H1 (cell line): ENCODE results near the gene SLC26A11. TPM values are rescaled to one million over a fixed set of nuclear protein-coding genes. Genes with fewer than 3 reads are reported as not detected.

Experiments used
- CTCF ChIA-PET: fragments of 300-600 bp; sonication (Branson Sonifier 250); formaldehyde crosslinking; loops from one replicate; lab custom pipeline; 2021; ENCODE audit not compliant: partially characterized antibody; lab: Charles Lee
- POLR2A ChIA-PET: fragments of 300-600 bp; sonication (Branson Sonifier 250); formaldehyde crosslinking; loops from one replicate; lab custom pipeline; 2021; ENCODE audit warnings: inconsistent platforms; ENCODE audit not compliant: partially characterized antibody; lab: Charles Lee
- DNase-seq, 2 experiments: peaks; one replicate each; pipeline versions ENCODE4 v3.0.0 to v3.0.0-alpha.2; 2010 to 2022; ENCODE audit warnings: low spot score in 2 of 2, low read depth in 1 of 2, mixed read lengths in 1 of 2
- FAIRE-seq: peaks from 2 replicates; lab custom pipeline; 2011; peaks lifted over from hg19 to GRCh38; lab: Jason Lieb, UNC
- H2AFZ ChIP-seq: 2 replicates; pipeline ENCODE4 v1.8.1; 2012; ENCODE audit warnings: low read length, inconsistent platforms
- H2AK5ac ChIP-seq: 2 replicates; pipeline ENCODE4 v1.6.1; 2013; ENCODE audit warnings: low read depth, low read length
- H2BK120ac ChIP-seq: replicated peaks from 2 replicates; pipeline ENCODE3; 2013; ENCODE audit warnings: low read depth, low read length, inconsistent platforms
- H2BK12ac ChIP-seq: 2 replicates; pipeline ENCODE4 v1.6.1; 2013; ENCODE audit warnings: low read depth, low read length
- H2BK15ac ChIP-seq: 2 replicates; pipeline ENCODE4 v1.6.1; 2013; ENCODE audit warnings: low read length
- H2BK20ac ChIP-seq: 2 replicates; pipeline ENCODE4 v1.6.1; 2013; ENCODE audit warnings: low read length
- H2BK5ac ChIP-seq: 2 replicates; pipeline ENCODE4 v1.6.1; 2013; ENCODE audit warnings: low read depth, low read length
- H3K14ac ChIP-seq: 2 replicates; pipeline ENCODE4 v1.6.1; 2013; ENCODE audit warnings: inconsistent platforms; ENCODE audit not compliant: insufficient read length
- H3K18ac ChIP-seq: 2 replicates; pipeline ENCODE4 v1.6.1; 2013; ENCODE audit warnings: low read length; ENCODE audit errors: extremely low read depth
- H3K23ac ChIP-seq: 2 replicates; pipeline ENCODE4 v1.6.1; 2013; ENCODE audit warnings: inconsistent platforms; ENCODE audit not compliant: insufficient read length
- H3K23me2 ChIP-seq: 2 replicates; pipeline ENCODE4 v1.6.1; 2013; ENCODE audit warnings: low read depth, low read length
- H3K27ac ChIP-seq: 2 replicates; pipeline ENCODE4 v1.6.1; 2011; ENCODE audit warnings: low read depth, low read length, inconsistent platforms
- H3K27me3 ChIP-seq, 4 experiments: replicated peaks in 1 of 4; 1 replicate in 1 of 4; 2 replicates in 3 of 4; pipeline versions ENCODE4 v1.6.1 to v1.8.1; 2011 to 2013; ENCODE audit warnings: low read length in 3 of 4, mild to moderate bottlenecking in 3 of 4, inconsistent platforms in 2 of 4, mixed read lengths in 2 of 4, moderate library complexity in 1 of 4; ENCODE audit not compliant: control insufficient read depth in 3 of 4, insufficient read depth in 3 of 4; ENCODE audit errors: extremely low read depth in 1 of 4
- H3K36me3 ChIP-seq, 4 experiments: 2 replicates each; pipeline versions ENCODE4 v1.6.1 to v1.8.1; 2011 to 2013; ENCODE audit warnings: mild to moderate bottlenecking in 4 of 4, low read length in 3 of 4, moderate library complexity in 2 of 4, control low read depth in 1 of 4, inconsistent platforms in 1 of 4; ENCODE audit not compliant: insufficient read depth in 4 of 4, control insufficient read depth in 2 of 4
- H3K4ac ChIP-seq: replicated peaks from 2 replicates; pipeline ENCODE3; 2013; ENCODE audit warnings: low read length, low read depth, mixed read lengths, inconsistent platforms; ENCODE audit not compliant: insufficient read length
- H3K4me1 ChIP-seq, 4 experiments: replicated peaks in 1 of 4; 1 replicate in 1 of 4; 2 replicates in 3 of 4; pipeline versions ENCODE4 v1.6.1 to v1.8.1; 2011 to 2013; ENCODE audit warnings: low read length in 3 of 4, inconsistent platforms in 2 of 4, mixed read lengths in 1 of 4; ENCODE audit not compliant: insufficient read depth in 4 of 4, control insufficient read depth in 3 of 4
- H3K4me2 ChIP-seq, 2 experiments: 2 replicates each; pipeline versions ENCODE4 v1.6.1 to v1.8.1; 2011 to 2013; ENCODE audit warnings: low read depth in 2 of 2, low read length in 2 of 2, control low read depth in 1 of 2, inconsistent platforms in 1 of 2, mild to moderate bottlenecking in 1 of 2; ENCODE audit not compliant: insufficient read depth in 1 of 2
- H3K4me3 ChIP-seq, 4 experiments: fragments of 200-600, 300-600 bp in 1 of 4; sonication (generic), shearing (Covaris generic), sonication (Bioruptor Twin) in 1 of 4; 2 replicates each; pipeline versions ENCODE4 v1.5.1 to v1.8.1; 2011 to 2016; ENCODE audit warnings: low read length in 4 of 4, low read depth in 3 of 4, control low read depth in 2 of 4, inconsistent platforms in 2 of 4, mild to moderate bottlenecking in 2 of 4, mixed read lengths in 1 of 4, moderate library complexity in 1 of 4; ENCODE audit not compliant: insufficient read depth in 2 of 4; ENCODE audit errors: extremely low read depth in 1 of 4
- H3K56ac ChIP-seq: replicated peaks from 2 replicates; pipeline ENCODE3; 2013; ENCODE audit warnings: low read depth, mild to moderate bottlenecking, mixed read lengths, low read length, inconsistent platforms; ENCODE audit not compliant: insufficient read length
- H3K79me1 ChIP-seq: 2 replicates; pipeline ENCODE4 v1.6.1; 2013; ENCODE audit warnings: low read depth, low read length, control low read depth
- H3K79me2 ChIP-seq, 2 experiments: 2 replicates each; pipeline versions ENCODE4 v1.6.1 to v1.8.1; 2012 to 2013; ENCODE audit warnings: low read length in 2 of 2, mild to moderate bottlenecking in 2 of 2, inconsistent platforms in 1 of 2; ENCODE audit not compliant: insufficient read depth in 2 of 2, control insufficient read depth in 1 of 2
- H3K9ac ChIP-seq, 4 experiments: replicated peaks in 1 of 4; 1 replicate in 1 of 4; 2 replicates in 3 of 4; pipeline versions ENCODE4 v1.6.1 to v1.8.1; 2011 to 2013; ENCODE audit warnings: low read depth in 3 of 4, low read length in 3 of 4, control low read depth in 2 of 4, mild to moderate bottlenecking in 2 of 4, moderate library complexity in 2 of 4, inconsistent platforms in 1 of 4; ENCODE audit errors: extremely low read depth in 1 of 4
- H3K9me3 ChIP-seq, 2 experiments: 2 replicates each; pipeline versions ENCODE4 v1.6.1 to v1.8.1; 2012 to 2013; ENCODE audit warnings: mild to moderate bottlenecking in 2 of 2, moderate library complexity in 2 of 2, control low read depth in 1 of 2, inconsistent platforms in 1 of 2, low read depth in 1 of 2, low read length in 1 of 2, mixed read lengths in 1 of 2; ENCODE audit not compliant: insufficient read depth in 2 of 2
- H4K20me1 ChIP-seq, 2 experiments: replicated peaks in 1 of 2; 2 replicates each; pipeline versions ENCODE3 to v1.8.1; 2011 to 2013; ENCODE audit warnings: inconsistent platforms in 2 of 2, low read length in 2 of 2, mild to moderate bottlenecking in 1 of 2; ENCODE audit not compliant: insufficient read depth in 2 of 2, control insufficient read depth in 1 of 2
- H4K5ac ChIP-seq: 2 replicates; pipeline ENCODE4 v1.6.1; 2013; ENCODE audit warnings: low read length, low read depth, mixed read lengths, inconsistent platforms; ENCODE audit not compliant: insufficient read length
- H4K8ac ChIP-seq: 2 replicates; pipeline ENCODE4 v1.8.0; 2013; ENCODE audit warnings: mild to moderate bottlenecking, moderate library complexity, low read length, inconsistent platforms; ENCODE audit not compliant: insufficient read depth; ENCODE audit errors: extremely low read depth
- H4K91ac ChIP-seq: replicated peaks from 2 replicates; pipeline ENCODE3; 2013; ENCODE audit warnings: low read length, mixed read lengths, inconsistent platforms; ENCODE audit not compliant: insufficient read length
- BCL11A ChIP-seq, 2 experiments: IDR thresholded peaks; one replicate each; pipeline ENCODE4 v1.6.1; 2011; ENCODE audit warnings: low read depth in 2 of 2, low read length in 2 of 2, mild to moderate bottlenecking in 2 of 2
- EZH2 ChIP-seq: fragments of 200-600 bp; sonication (generic); IDR thresholded peaks from 2 replicates; pipeline ENCODE4 v1.7.1; 2012; ENCODE audit warnings: low read depth, mild to moderate bottlenecking, moderate library complexity, low read length, inconsistent platforms; ENCODE audit not compliant: severe bottlenecking
- GABPA ChIP-seq: IDR thresholded peaks from 2 replicates; pipeline ENCODE4 v1.6.1; 2011; ENCODE audit warnings: mild to moderate bottlenecking, low read length, moderate library complexity, borderline replicate concordance; ENCODE audit not compliant: insufficient read depth
- KDM4A ChIP-seq: IDR thresholded peaks from one replicate; pipeline ENCODE4 v1.7.1; 2012; ENCODE audit warnings: low read depth, mild to moderate bottlenecking, moderate library complexity, low read length, inconsistent platforms; ENCODE audit not compliant: severe bottlenecking
- KDM5A ChIP-seq: fragments of 200-600 bp; IDR thresholded peaks from 2 replicates; pipeline ENCODE4 v1.7.1; 2012; ENCODE audit warnings: mild to moderate bottlenecking, low read length, inconsistent platforms, mixed read lengths
- NRF1 ChIP-seq: IDR thresholded peaks from 2 replicates; pipeline ENCODE4 v1.6.1; 2011; ENCODE audit warnings: mild to moderate bottlenecking, low read depth, low read length, improper control_type of control experiment
- POLR2A ChIP-seq, 2 experiments: IDR thresholded peaks; 1 replicate in 1 of 2; 2 replicates in 1 of 2; pipeline ENCODE4 v1.6.1; 2011; ENCODE audit warnings: low read depth in 2 of 2, low read length in 2 of 2, mild to moderate bottlenecking in 2 of 2; ENCODE audit errors: control extremely low read depth in 1 of 2
- POLR2AphosphoS5 ChIP-seq: IDR thresholded peaks from 2 replicates; pipeline ENCODE4 v1.6.1; 2011; ENCODE audit warnings: low read depth, low read length
- SIN3A ChIP-seq, 2 experiments: IDR thresholded peaks in 1 of 2; conservative IDR thresholded peaks in 1 of 2; 2 replicates each; pipeline ENCODE4 v1.6.1; 2011 to 2012; ENCODE audit warnings: low read length in 2 of 2, improper control_type of control experiment in 1 of 2, low read depth in 1 of 2, mild to moderate bottlenecking in 1 of 2
- SIX5 ChIP-seq: IDR thresholded peaks from 2 replicates; pipeline ENCODE4 v1.6.1; 2011; ENCODE audit warnings: mild to moderate bottlenecking, low read depth, low read length
- SP2 ChIP-seq: IDR thresholded peaks from 2 replicates; pipeline ENCODE4 v1.6.1; 2012; ENCODE audit warnings: mild to moderate bottlenecking, low read length, inconsistent platforms
- SUZ12 ChIP-seq: fragments of 200-600 bp; sonication (generic); IDR thresholded peaks from 2 replicates; pipeline ENCODE4 v1.6.1; 2012; ENCODE audit warnings: mild to moderate bottlenecking, inconsistent platforms, low read length, moderate library complexity, mixed read lengths
- WGBS, 2 experiments: shearing (Covaris generic) in 1 of 2; methylation state at CpG; one replicate each; pipeline versions ENCODE4 v1.1.6 to v1.1.7; 2013 to 2015; ENCODE audit warnings: low lambda C conversion rate in 2 of 2, mixed read lengths in 2 of 2, inconsistent platforms in 1 of 2, low coverage in 1 of 2, missing lambda C conversion rate in 1 of 2; ENCODE audit not compliant: insufficient replicate concordance in 2 of 2, insufficient coverage in 1 of 2, insufficient read length in 1 of 2; ENCODE audit errors: extremely low coverage in 1 of 2, missing lambda C conversion rate in 1 of 2; 5-methylcytosine and 5-hydroxymethylcytosine counted together
- polyA plus RNA-seq, 7 experiments: library from polyadenylated mRNA; depleted of rRNA in 3 of 7; stranded (reverse) in 5 of 7; unstranded in 2 of 7; fragments of >200 nt in 5 of 7; fragments of 200-250 nt in 2 of 7; gene quantifications; 1 replicate in 5 of 7; 2 replicates in 1 of 7; 4 replicates in 1 of 7; pipeline versions ENCODE4 v1.2.1 to v1.2.3, GENCODE V29; 2011 to 2013; ENCODE audit warnings: missing spikeins in 2 of 7, mixed read lengths in 2 of 7
- total RNA-seq: library from RNA; stranded (reverse); fragmentation: NEBNext Ultra II Directional; extraction: Animal tissue kit (Norgen Biotek cat#: 25700); gene quantifications from 2 replicates; pipeline ENCODE4 v1.2.1, GENCODE V29; 2021

SLC26A11 gene
- total and polyA plus RNA-seq, 2 of the 8 experiments (the other 6 are each of a cell fraction or from before 2014, with no cell fraction given), result 15.5 to 25.9 TPM

DNA sequence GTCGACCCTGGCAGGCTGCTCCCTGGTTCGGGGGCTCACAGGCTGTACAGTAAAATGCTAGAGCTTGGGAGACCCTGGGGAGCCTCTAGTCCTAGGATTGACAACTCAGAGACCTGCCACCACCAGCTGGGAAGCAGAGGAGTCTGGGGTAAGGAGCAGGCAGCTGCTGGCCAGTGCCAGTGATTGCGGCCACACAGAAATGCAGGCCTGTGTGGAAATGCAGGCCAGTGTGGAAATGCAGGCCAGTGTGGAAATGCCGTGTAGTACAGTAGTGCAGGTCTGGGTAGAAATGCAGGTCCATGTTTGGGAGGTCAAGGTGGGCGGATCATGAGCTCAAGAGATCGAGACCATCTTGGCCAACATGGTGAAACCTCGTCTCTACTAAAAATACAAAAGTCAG lies 23.6 kb upstream of the SLC26A11 start:
- H3K4me2 ChIP-seq, result no peak overlapping the region
- 0 out of 2 replicates have a peak overlapping the region, but pooled peaks have one; percentile 53 for H2BK15ac ChIP-seq
- no peaks in the 10 kb centered on the region for H3K79me2 ChIP-seq
- no peak overlapping the region for H2AK5ac ChIP-seq
- H3K4me3 ChIP-seq, result no peak overlapping the region
- peak overlapping the region; percentile 23; the same call in 1 of the 2 replicates for H4K8ac ChIP-seq
- no peak overlapping the region for H3K27ac ChIP-seq
- no peak overlapping the region for H3K18ac ChIP-seq
- H2BK5ac ChIP-seq, result no peak overlapping the region
- H3K36me3 ChIP-seq, result no peaks in the 10 kb centered on the region
- WGBS, 2 experiments, result 93% methylated on average over 7 of the region's 7 CpGs; no CpG with 5 or more reads in 1 of the 2 experiments
- H3K4me1 ChIP-seq, result peaks cover 0 to 4% (median 0%) of the 10 kb centered on the region in 4 experiments; a peak in 2 of 7 replicates
- ChIA-PET POLR2A (interaction anchor here (1.1 to 1.8 kb wide), 5 partner anchors 9 to 91 kb away, joined by 3 to 5 read pairs (median 4); no protein-coding TSS in a partner anchor), CTCF (interaction anchor here (0.6 to 8.0 kb wide), 45 partner anchors 11 to 219 kb away, joined by 3 to 90 read pairs (median 6); partner anchors contain the start of genes CARD14 and GAA)
- H3K27me3 ChIP-seq, result no peaks in the 10 kb centered on the region; a peak in 1 of 7 replicates
- peaks cover 0 to 1% of the 10 kb centered on the region in 2 experiments for H4K20me1 ChIP-seq
- no peak overlapping the region for H3K14ac ChIP-seq
- H2BK12ac ChIP-seq, result no peak overlapping the region
- H3K4ac ChIP-seq, result no peak overlapping the region
- no peak overlapping the region for H4K5ac ChIP-seq
- H3K23ac ChIP-seq, result no peak overlapping the region
- no peak for TF ChIP-seq NRF1
- no peak for TF ChIP-seq SUZ12
- TF ChIP-seq GABPA, result no peak
- TF ChIP-seq SIX5, result no peak
- TF ChIP-seq EZH2, result no peak
- no peak for TF ChIP-seq SP2
- no peak for TF ChIP-seq POLR2A (IDR thresholded peaks at IDR 0.05; ENCODE audit: control extremely low read depth in 1 of 2, low read depth in 2 of 2, low read length in 2 of 2)
- no peak for TF ChIP-seq POLR2AphosphoS5
- TF ChIP-seq BCL11A (IDR thresholded peaks at IDR 0.05; ENCODE audit: low read depth in 2 of 2, low read length in 2 of 2), result no peak
- TF ChIP-seq KDM5A, result no peak
- TF ChIP-seq KDM4A, result no peak
- no peak for TF ChIP-seq SIN3A (conservative IDR thresholded peaks at IDR 0.05 in 1 of 2, IDR thresholded peaks at IDR 0.05 in 1 of 2; ENCODE audit: low read depth in 1 of 2, low read length in 2 of 2)
- H3K9me3 ChIP-seq, result peaks cover 0 to 2% of the 10 kb centered on the region in 2 experiments; a peak in 1 of 4 replicates
- FAIRE-seq (no peak), DNase-seq (no peak)
- H3K56ac ChIP-seq, result no peak overlapping the region
- no peaks in the 10 kb centered on the region for H3K23me2 ChIP-seq
- H2AFZ ChIP-seq, result no peak overlapping the region
- no peak overlapping the region for H2BK120ac ChIP-seq
- H4K91ac ChIP-seq, result no peak overlapping the region
- H3K79me1 ChIP-seq, result no peaks in the 10 kb centered on the region
- no peak overlapping the region for H2BK20ac ChIP-seq
- 0 out of 7 replicates have a peak overlapping the region, but pooled peaks of 1 of the 4 experiments have one; percentile 9 for H3K9ac ChIP-seq
